KOPT-K1 (cell line): ENCODE results near the gene XPR1.

Source experiments
- H3K27ac ChIP-seq: fragments of 200-600 bp; sonication (generic); 2 replicates; pipeline ENCODE4 v1.5.1; 2016; ENCODE audit warnings: antibody characterized with exemption, mild to moderate bottlenecking, low read depth, low read length; ENCODE audit not compliant: poor library complexity, severe bottlenecking
- H3K36me3 ChIP-seq: fragments of 200-600 bp; sonication (generic); 2 replicates; pipeline ENCODE4 v1.5.1; 2017; ENCODE audit warnings: antibody characterized with exemption, mild to moderate bottlenecking, low read length, moderate library complexity; ENCODE audit not compliant: insufficient read depth
- H3K9me3 ChIP-seq: fragments of 200-600 bp; sonication (generic); 2 replicates; pipeline ENCODE4 v1.5.1; 2017; ENCODE audit warnings: antibody characterized with exemption, low read length, mild to moderate bottlenecking; ENCODE audit not compliant: insufficient read depth, poor library complexity, severe bottlenecking

Gene XPR1

GRCh38 chr1:180609643-180610555, 21.9 kb upstream of the XPR1 start:
- H3K36me3 ChIP-seq, result no peaks in the 10 kb centered on the region
- H3K27ac ChIP-seq, result no peak overlapping the region
- no peaks in the 10 kb centered on the region for H3K9me3 ChIP-seq

- no peak overlapping the region for H3K27ac ChIP-seq
- H3K9me3 ChIP-seq, result no peaks in the 10 kb centered on the region
- no peaks in the 10 kb centered on the region for H3K36me3 ChIP-seq
Measured at GRCh38 chr1:180610556-180611015, 21.2 kb upstream of the XPR1 start.

GRCh38 chr1:180611016-180611930, 20.5 kb upstream of the XPR1 start:
- Histone ChIP-seq H3K9me3 (no peaks in the 10 kb centered on the region), H3K27ac (no peak overlapping the region), H3K36me3 (no peaks in the 10 kb centered on the region)

- Histone ChIP-seq H3K9me3 (no peaks in the 10 kb centered on the region), H3K27ac (no peak overlapping the region), H3K36me3 (no peaks in the 10 kb centered on the region)
Measured at GRCh38 chr1:180612632-180613031, 19.2 kb upstream of the XPR1 start.

GRCh38 chr1:180614730-180615129, 17.1 kb upstream of the XPR1 start:
- Histone ChIP-seq H3K27ac (no peak overlapping the region), H3K36me3 (no peaks in the 10 kb centered on the region), H3K9me3 (no peaks in the 10 kb centered on the region)

GRCh38 chr1:180615493-180616290, 16.1 kb upstream of the XPR1 start:
- H3K9me3 ChIP-seq, result no peaks in the 10 kb centered on the region
- no peak overlapping the region for H3K27ac ChIP-seq
- no peaks in the 10 kb centered on the region for H3K36me3 ChIP-seq

- Histone ChIP-seq H3K27ac (no peak overlapping the region), H3K9me3 (no peaks in the 10 kb centered on the region), H3K36me3 (no peaks in the 10 kb centered on the region)
Measured at GRCh38 chr1:180616439-180616838, 15.4 kb upstream of the XPR1 start.

GRCh38 chr1:180617774-180618395, 13.9 kb upstream of the XPR1 start:
- H3K36me3 ChIP-seq, result no peaks in the 10 kb centered on the region
- H3K9me3 ChIP-seq, result no peaks in the 10 kb centered on the region
- H3K27ac ChIP-seq, result no peak overlapping the region

GRCh38 chr1:180620581-180620980, 11.2 kb upstream of the XPR1 start:
- Histone ChIP-seq H3K36me3 (no peaks in the 10 kb centered on the region), H3K9me3 (no peaks in the 10 kb centered on the region), H3K27ac (no peak overlapping the region)

- Histone ChIP-seq H3K36me3 (no peaks in the 10 kb centered on the region), H3K9me3 (no peaks in the 10 kb centered on the region), H3K27ac (no peak overlapping the region)
Measured at GRCh38 chr1:180622658-180623508, 8.9 kb upstream of the XPR1 start.

GRCh38 chr1:180623579-180624347, 8.1 kb upstream of the XPR1 start:
- no peaks in the 10 kb centered on the region for H3K36me3 ChIP-seq
- no peak overlapping the region for H3K27ac ChIP-seq
- H3K9me3 ChIP-seq, result no peaks in the 10 kb centered on the region

- H3K27ac ChIP-seq, result no peak overlapping the region
- H3K36me3 ChIP-seq, result no peaks in the 10 kb centered on the region
- no peaks in the 10 kb centered on the region for H3K9me3 ChIP-seq
Measured at GRCh38 chr1:180626711-180627110, 5.1 kb upstream of the XPR1 start.

- Histone ChIP-seq H3K9me3 (no peaks in the 10 kb centered on the region), H3K27ac (no peak overlapping the region), H3K36me3 (no peaks in the 10 kb centered on the region)
Measured at GRCh38 chr1:180627411-180627810, 4.4 kb upstream of the XPR1 start.
